GM12874 (cell line): ENCODE data around the gene NR3C2.

Experiments used
- CTCF ChIP-seq: IDR thresholded peaks from 2 replicates; pipeline ENCODE4 v1.5.1; 2011; ENCODE audit warnings: low read depth, mild to moderate bottlenecking, control low read depth, low read length, moderate library complexity; ENCODE audit not compliant: insufficient read depth

The NR3C2 gene

GRCh38 chr4:148092316-148093014 lies 349.7 kb downstream of the NR3C2 start:
- TF ChIP-seq CTCF = no peak

GRCh38 chr4:148091896-148092295 lies 350.3 kb downstream of the NR3C2 start:
- no peak for TF ChIP-seq CTCF

GRCh38 chr4:148090503-148091476 lies 351.4 kb downstream of the NR3C2 start:
- TF ChIP-seq CTCF = no peak

GRCh38 chr4:148090029-148090428 lies 352.2 kb downstream of the NR3C2 start:
- no peak for TF ChIP-seq CTCF

GRCh38 chr4:148089624-148090023 lies 352.6 kb downstream of the NR3C2 start:
- TF ChIP-seq CTCF = no peak

GRCh38 chr4:148081745-148082144 lies 360.5 kb downstream of the NR3C2 start:
- no peak for TF ChIP-seq CTCF

GRCh38 chr4:148081267-148081666 lies 360.9 kb downstream of the NR3C2 start:
- TF ChIP-seq CTCF = no peak
